Vagina (tissue), 2 donors: ENCODE data around the gene EPN2. TPM values are rescaled to one million over a fixed set of nuclear protein-coding genes. Genes with fewer than 3 reads are reported as not detected.
A peak's percentile ranks its signal among the peaks of the same experiment; 100 is the strongest.

Source experiments
- DNase-seq, 2 donors: peaks; one replicate each; pipeline ENCODE4 v3.0.0-alpha.2; 2017; ENCODE audit errors: extremely low spot score in 2 of 2
- H3K27ac ChIP-seq: fragments of 200-600 bp; sonication (generic); one replicate; pipeline ENCODE4 v1.5.1; 2019
- H3K27me3 ChIP-seq: fragments of 200-600 bp; sonication (generic); one replicate; pipeline ENCODE4 v1.5.1; 2019
- H3K36me3 ChIP-seq, 2 donors: fragments of 200-600 bp; sonication (generic); one replicate each; pipeline ENCODE4 v1.5.1; 2017 to 2019
- H3K4me1 ChIP-seq: fragments of 200-600 bp; sonication (generic); one replicate; pipeline ENCODE4 v1.5.1; 2019
- H3K4me3 ChIP-seq, 2 donors: fragments of 200-600 bp; sonication (generic); 1 replicate in 1 of 2; 2 replicates in 1 of 2; pipeline ENCODE4 v1.5.1; 2016 to 2019
- H3K9me3 ChIP-seq: fragments of 200-600 bp; sonication (generic); one replicate; pipeline ENCODE4 v1.5.1; 2019
- CTCF ChIP-seq, 3 experiments: fragments of 450-650 bp in 2 of 3; fragments of 200-600 bp in 1 of 3; sonication (generic) in 1 of 3; IDR thresholded peaks; one replicate each; pipeline ENCODE4 v1.5.1; 2017 to 2019; ENCODE audit warnings: antibody characterized with exemption in 3 of 3, mild to moderate bottlenecking in 2 of 3, moderate library complexity in 2 of 3
- POLR2A ChIP-seq, 2 donors: fragments of 450-650 bp; IDR thresholded peaks; one replicate each; pipeline ENCODE4 v1.6.1; 2017; ENCODE audit warnings: antibody characterized with exemption in 2 of 2, mild to moderate bottlenecking in 2 of 2, moderate library complexity in 2 of 2
- POLR2AphosphoS5 ChIP-seq, 2 donors: sonication (generic); formaldehyde crosslinking; IDR thresholded peaks; one replicate each; pipeline ENCODE4 v1.9.0; 2017; ENCODE audit warnings: antibody characterized with exemption in 2 of 2, mild to moderate bottlenecking in 2 of 2, low read depth in 1 of 2; ENCODE audit not compliant: insufficient read depth in 1 of 2
- intact Hi-C: fragments of 100-400 bp; cut with DNase I; formaldehyde crosslinking; loops from one replicate; pipeline ENCODE4 v1.15.1; 2023
- total RNA-seq: library from RNA; depleted of rRNA; stranded (reverse); fragments of >200 nt; gene quantifications from one replicate; pipeline ENCODE4 v1.2.3, GENCODE V29; 2016

The EPN2 gene
- total RNA-seq, 1 donor from 2014 or later, result 65.6 TPM

- TF ChIP-seq CTCF (IDR thresholded peaks at IDR 0.05) (no peak), POLR2AphosphoS5 (IDR thresholded peaks at IDR 0.05; ENCODE audit: insufficient read depth in 1 of 2, low read depth in 1 of 2) (no peak), POLR2A (IDR thresholded peaks at IDR 0.05) (no peak)
- Histone ChIP-seq H3K4me3 (no peak overlapping the region), H3K27ac (no peak overlapping the region), H3K27me3 (no peaks in the 10 kb centered on the region), H3K9me3 (no peaks in the 10 kb centered on the region), H3K4me1 (peaks cover 72% of the 10 kb centered on the region), H3K36me3 (no peaks in the 10 kb centered on the region)
- intact Hi-C loops, result no loop called here
- DNase-seq, result no peak
Measured at GRCh38 chr17:19296786-19297778, 59.9 kb downstream of the EPN2 start.

GRCh38 chr17:19298569-19299213 is 61.5 kb downstream of the EPN2 start:
- Histone ChIP-seq H3K4me3 (no peak overlapping the region), H3K9me3 (no peaks in the 10 kb centered on the region), H3K27me3 (no peaks in the 10 kb centered on the region), H3K4me1 (peaks cover 78% of the 10 kb centered on the region), H3K27ac (no peak overlapping the region), H3K36me3 (no peaks in the 10 kb centered on the region)
- TF ChIP-seq POLR2AphosphoS5 (IDR thresholded peaks at IDR 0.05; ENCODE audit: insufficient read depth in 1 of 2, low read depth in 1 of 2) (no peak), POLR2A (IDR thresholded peaks at IDR 0.05) (no peak), CTCF (IDR thresholded peaks at IDR 0.05) (no peak)
- DNase-seq, result no peak
- intact Hi-C loops, result no loop called here

- H3K4me3 ChIP-seq, result no peak overlapping the region
- H3K27ac ChIP-seq, result peak overlapping the region; percentile 13
- H3K9me3 ChIP-seq, result no peaks in the 10 kb centered on the region
- no peaks in the 10 kb centered on the region for H3K36me3 ChIP-seq
- peaks cover 80% of the 10 kb centered on the region for H3K4me1 ChIP-seq
- no peak for DNase-seq
- TF ChIP-seq POLR2A (IDR thresholded peaks at IDR 0.05), result no peak
- TF ChIP-seq POLR2AphosphoS5 (IDR thresholded peaks at IDR 0.05; ENCODE audit: insufficient read depth in 1 of 2, low read depth in 1 of 2), result no peak
- TF ChIP-seq CTCF (IDR thresholded peaks at IDR 0.05), result no peak
- intact Hi-C loops, result no loop called here
- no peaks in the 10 kb centered on the region for H3K27me3 ChIP-seq
Measured at GRCh38 chr17:19299214-19299747, 62.1 kb downstream of the EPN2 start.

- Histone ChIP-seq H3K4me1 (peaks cover 80% of the 10 kb centered on the region), H3K36me3 (no peaks in the 10 kb centered on the region), H3K27ac (no peak overlapping the region), H3K9me3 (no peaks in the 10 kb centered on the region), H3K27me3 (no peaks in the 10 kb centered on the region), H3K4me3 (no peak overlapping the region)
- TF ChIP-seq CTCF (IDR thresholded peaks at IDR 0.05) (no peak), POLR2AphosphoS5 (IDR thresholded peaks at IDR 0.05; ENCODE audit: insufficient read depth in 1 of 2, low read depth in 1 of 2) (no peak)
- no peak for DNase-seq
- intact Hi-C loops, result no loop called here
Measured at GRCh38 chr17:19299866-19300265, 62.7 kb downstream of the EPN2 start.
